ENCODE measurements around the gene SNAPIN. TPM values are rescaled to one million over a fixed set of nuclear protein-coding genes. Genes with fewer than 3 reads are reported as not detected.
A peak's percentile ranks its signal among the peaks of the same experiment; 100 is the strongest.

The SNAPIN gene
- polyA plus RNA-seq, 3 donors: 30.7 to 141 (median 135) TPM

DNA sequence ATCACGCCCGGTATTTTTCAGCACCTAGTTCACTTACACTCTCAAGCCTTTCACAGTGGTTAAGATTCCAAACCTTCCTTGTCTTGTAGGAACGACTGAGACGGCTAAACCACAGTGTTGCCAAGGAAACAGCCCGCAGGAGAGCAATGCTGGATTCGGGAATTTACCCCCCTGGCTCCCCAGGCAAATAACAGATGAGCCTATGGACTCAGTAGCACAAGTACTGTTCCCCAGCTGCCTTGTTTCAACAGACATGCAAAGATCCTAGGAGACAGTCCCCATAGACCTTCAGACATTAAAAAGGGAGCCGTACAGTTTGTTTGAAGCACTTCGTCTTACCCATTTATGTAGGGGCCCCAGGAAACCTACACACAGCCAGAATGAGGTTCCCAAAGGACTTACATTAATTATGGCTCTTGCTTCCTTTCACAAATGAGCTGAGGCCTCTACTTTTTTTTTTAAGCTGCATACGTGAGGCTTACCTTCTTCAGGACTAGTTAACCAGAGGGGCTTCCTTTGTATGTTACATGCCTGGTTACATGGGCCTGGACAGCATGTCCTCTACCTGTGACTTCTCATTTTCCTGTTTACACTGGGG lies 2.7 kb downstream of the SNAPIN start:
- Mint-ChIP-seq H3K9me3 (no peaks in the 10 kb centered on the region), H3K36me3 (peaks cover 51 to 62% of the 10 kb centered on the region in 2 donors), H3K4me1 (peaks cover 15% of the 10 kb centered on the region), H3K27ac (peak overlapping the region in 6 of 7 donors; percentile 13 to 58 (median 46)), H3K27me3 (ENCODE audit: low read depth in 3 of 3) (no peaks in the 10 kb centered on the region), H3K4me3 (no peak overlapping the region)
- Histone ChIP-seq H3K36me3 (replicated peaks in 1 of 2; ENCODE audit: control insufficient read depth in 1 of 2, insufficient read depth in 2 of 2, low read length in 2 of 2) (peaks cover 58 to 64% of the 10 kb centered on the region in 2 donors), H4K20me1 (ENCODE audit: insufficient read depth, low read length) (peaks cover 11% of the 10 kb centered on the region), H3K4me2 (replicated peaks; ENCODE audit: extremely low read depth, low read length, poor library complexity, severe bottlenecking) (no peak overlapping the region), H3K27ac (ENCODE audit: low read depth in 1 of 2, low read length in 2 of 2) (no peak overlapping the region), H2AFZ (ENCODE audit: insufficient read depth, low read depth, low read length, poor library complexity, severe bottlenecking) (no peak overlapping the region), H3K4me1 (ENCODE audit: control insufficient read depth in 1 of 2, insufficient read depth in 2 of 2, low read length in 2 of 2) (peaks cover 17 to 23% of the 10 kb centered on the region in 2 donors), H3K79me2 (ENCODE audit: insufficient read depth, low read length) (peaks cover 26% of the 10 kb centered on the region), H3K4me3 (replicated peaks in 1 of 3; ENCODE audit: low read depth in 2 of 3, low read length in 3 of 3) (no peak overlapping the region), H3K9me3 (replicated peaks in 1 of 2; ENCODE audit: control insufficient read depth in 1 of 2, insufficient read depth in 1 of 2, low read length in 2 of 2) (no peaks in the 10 kb centered on the region), H3K27me3 (ENCODE audit: control insufficient read depth in 2 of 2, insufficient read depth in 2 of 2, low read length in 2 of 2) (no peaks in the 10 kb centered on the region), H3K9ac (ENCODE audit: insufficient read depth, low read length, poor library complexity, severe bottlenecking) (no peak overlapping the region)
- WGBS (ENCODE audit: insufficient coverage): 82% methylated on average over 7 of the region's 9 CpGs
- intact Hi-C loops (cut with micrococcal nuclease): no loop called here
- TF ChIP-seq CTCF (IDR thresholded peaks at IDR 0.05): no peak
- DNase-seq: no peak

- no peak overlapping the region for H3K4me2 ChIP-seq (replicated peaks; ENCODE audit: extremely low read depth, low read length, poor library complexity, severe bottlenecking)
- Mint-ChIP-seq H3K4me1 (peaks cover 15% of the 10 kb centered on the region), H3K4me3 (no peak overlapping the region), H3K36me3 (peaks cover 61 to 73% of the 10 kb centered on the region in 2 donors), H3K27me3 (ENCODE audit: low read depth in 3 of 3) (no peaks in the 10 kb centered on the region), H3K9me3 (no peaks in the 10 kb centered on the region), H3K27ac (peak overlapping the region in 3 of 7 donors; percentile 37 to 65 (median 60))
- no CpG with 5 or more reads among the region's 2 CpGs for WGBS (ENCODE audit: insufficient coverage)
- no peaks in the 10 kb centered on the region for H3K9me3 ChIP-seq (replicated peaks in 1 of 2; ENCODE audit: control insufficient read depth in 1 of 2, insufficient read depth in 1 of 2, low read length in 2 of 2)
- no peak for DNase-seq
- no peak overlapping the region for H3K4me3 ChIP-seq (replicated peaks in 1 of 3; ENCODE audit: low read depth in 2 of 3, low read length in 3 of 3)
- no peaks in the 10 kb centered on the region for H3K27me3 ChIP-seq (ENCODE audit: control insufficient read depth in 2 of 2, insufficient read depth in 2 of 2, low read length in 2 of 2)
- no peak overlapping the region for H3K27ac ChIP-seq (ENCODE audit: low read depth in 1 of 2, low read length in 2 of 2)
- intact Hi-C loops (cut with micrococcal nuclease): no loop called here
- peaks cover 11% of the 10 kb centered on the region for H4K20me1 ChIP-seq (ENCODE audit: insufficient read depth, low read length)
- peaks cover 66 to 75% of the 10 kb centered on the region in 2 donors for H3K36me3 ChIP-seq (replicated peaks in 1 of 2; ENCODE audit: control insufficient read depth in 1 of 2, insufficient read depth in 2 of 2, low read length in 2 of 2)
- peaks cover 17 to 23% of the 10 kb centered on the region in 2 donors for H3K4me1 ChIP-seq (ENCODE audit: control insufficient read depth in 1 of 2, insufficient read depth in 2 of 2, low read length in 2 of 2)
- TF ChIP-seq CTCF (IDR thresholded peaks at IDR 0.05): no peak
- no peak overlapping the region for H3K9ac ChIP-seq (ENCODE audit: insufficient read depth, low read length, poor library complexity, severe bottlenecking)
- H3K79me2 ChIP-seq (ENCODE audit: insufficient read depth, low read length): peaks cover 29% of the 10 kb centered on the region
- no peak overlapping the region for H2AFZ ChIP-seq (ENCODE audit: insufficient read depth, low read depth, low read length, poor library complexity, severe bottlenecking)
Measured at GRCh38 chr1:153662269-153662668, 3.8 kb downstream of the SNAPIN start.
